Testis (tissue), 2 donors: Measurements from ENCODE around the gene RASSF8.

ENCODE experiments used
- POLR2A ChIP-seq: fragments of 450-650 bp; IDR thresholded peaks from one replicate; pipeline ENCODE4 v1.6.1; 2017; ENCODE audit warnings: antibody characterized with exemption, mild to moderate bottlenecking, moderate library complexity
- TF ChIP-seq, protein P1 (sequence below), 3 experiments: fragments of 450-650 bp in 2 of 3; fragments of 200-600 bp in 1 of 3; sonication (generic) in 1 of 3; IDR thresholded peaks; one replicate each; pipeline ENCODE4 v1.5.1; 2016 to 2019; ENCODE audit warnings: antibody characterized with exemption in 3 of 3, mild to moderate bottlenecking in 2 of 3, moderate library complexity in 1 of 3

DNA sequence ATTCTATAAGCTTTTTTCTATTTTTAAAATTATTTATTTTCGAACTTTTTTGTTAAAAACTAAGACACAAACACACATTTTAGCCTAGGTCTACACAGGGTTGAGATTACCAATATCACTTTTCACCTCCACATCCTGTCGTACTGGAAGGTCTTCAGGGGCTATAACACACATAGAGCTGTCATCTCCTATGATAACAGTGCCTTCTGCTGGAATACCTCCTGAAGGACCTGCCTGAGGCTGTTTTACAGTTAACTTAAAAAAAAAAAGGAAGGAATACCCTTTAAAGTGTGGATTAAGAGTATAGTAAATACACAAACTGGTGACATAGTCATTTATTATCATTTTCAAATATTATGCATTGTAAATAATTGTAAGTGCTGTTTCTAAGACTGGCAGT, 43.0 kb downstream of the RASSF8 start:
- TF ChIP-seq, protein P1, sequence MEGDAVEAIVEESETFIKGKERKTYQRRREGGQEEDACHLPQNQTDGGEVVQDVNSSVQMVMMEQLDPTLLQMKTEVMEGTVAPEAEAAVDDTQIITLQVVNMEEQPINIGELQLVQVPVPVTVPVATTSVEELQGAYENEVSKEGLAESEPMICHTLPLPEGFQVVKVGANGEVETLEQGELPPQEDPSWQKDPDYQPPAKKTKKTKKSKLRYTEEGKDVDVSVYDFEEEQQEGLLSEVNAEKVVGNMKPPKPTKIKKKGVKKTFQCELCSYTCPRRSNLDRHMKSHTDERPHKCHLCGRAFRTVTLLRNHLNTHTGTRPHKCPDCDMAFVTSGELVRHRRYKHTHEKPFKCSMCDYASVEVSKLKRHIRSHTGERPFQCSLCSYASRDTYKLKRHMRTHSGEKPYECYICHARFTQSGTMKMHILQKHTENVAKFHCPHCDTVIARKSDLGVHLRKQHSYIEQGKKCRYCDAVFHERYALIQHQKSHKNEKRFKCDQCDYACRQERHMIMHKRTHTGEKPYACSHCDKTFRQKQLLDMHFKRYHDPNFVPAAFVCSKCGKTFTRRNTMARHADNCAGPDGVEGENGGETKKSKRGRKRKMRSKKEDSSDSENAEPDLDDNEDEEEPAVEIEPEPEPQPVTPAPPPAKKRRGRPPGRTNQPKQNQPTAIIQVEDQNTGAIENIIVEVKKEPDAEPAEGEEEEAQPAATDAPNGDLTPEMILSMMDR (IDR thresholded peaks at IDR 0.05): no peak
- no peak for TF ChIP-seq POLR2A
